GM18508 (cell line): ENCODE measurements around the gene ERP44.
"Not testable (repeated sequence)": the region's sequence is repeated elsewhere in the genome, so short reads cannot be mapped to it uniquely, and the experiment has no call there.

Experiments used
- ATAC-seq: cut with Tn5 transposase; IDR thresholded peaks from one replicate; pipeline ENCODE4 v1.9.1; 2021; ENCODE audit warnings: moderate number of reproducible peaks; ENCODE audit not compliant: insufficient read depth, unreplicated experiment

ERP44 gene

GRCh38 chr9:100098887-100099721 is at the start of gene ERP44, which contains the start of gene INVS:
Gene ERP44, minus strand, starts transcription at chr9:100099000. Its CDS starts 160 bp downstream, at chr9:100098840.
Gene INVS, plus strand, starts transcription at chr9:100099243. Its CDS starts 5,279 bp downstream, at chr9:100104522.
- ATAC-seq: peak; percentile 96

- not testable (repeated sequence) for ATAC-seq
Observed at GRCh38 chr9:100145976-100146375, 47.2 kb upstream of the ERP44 start.

- not testable (repeated sequence) for ATAC-seq
Observed at GRCh38 chr9:100145167-100145934, 46.6 kb upstream of the ERP44 start.

- ATAC-seq: not testable (repeated sequence)
Observed at GRCh38 chr9:100141862-100142261, 43.1 kb upstream of the ERP44 start.

GRCh38 chr9:100140303-100140702 is 41.5 kb upstream of the ERP44 start:
- not testable (repeated sequence) for ATAC-seq

GRCh38 chr9:100136799-100137198 is 38.0 kb upstream of the ERP44 start:
- ATAC-seq: not testable (repeated sequence)

GRCh38 chr9:100134731-100135130 is 35.9 kb upstream of the ERP44 start:
- no peak for ATAC-seq

- no peak for ATAC-seq
Observed at GRCh38 chr9:100131875-100132430, 33.2 kb upstream of the ERP44 start.

GRCh38 chr9:100131216-100131615 is 32.4 kb upstream of the ERP44 start:
- ATAC-seq: no peak

GRCh38 chr9:100129772-100130171 is 31.0 kb upstream of the ERP44 start:
- ATAC-seq: no peak

GRCh38 chr9:100126423-100126822 is 27.6 kb upstream of the ERP44 start:
- no peak for ATAC-seq

- ATAC-seq: no peak
Observed at GRCh38 chr9:100125910-100126309, 27.1 kb upstream of the ERP44 start.

- no peak for ATAC-seq
Observed at GRCh38 chr9:100125236-100125635, 26.4 kb upstream of the ERP44 start.

- ATAC-seq: no peak
Observed at GRCh38 chr9:100120286-100120685, 21.5 kb upstream of the ERP44 start.

GRCh38 chr9:100117316-100117715 is 18.5 kb upstream of the ERP44 start:
- ATAC-seq: no peak

GRCh38 chr9:100112677-100113336 is 14.0 kb upstream of the ERP44 start:
- ATAC-seq: no peak

GRCh38 chr9:100111235-100111634 is 12.4 kb upstream of the ERP44 start:
- ATAC-seq: no peak

- no peak for ATAC-seq
Observed at GRCh38 chr9:100108559-100108958, 9.8 kb upstream of the ERP44 start.

- no peak for ATAC-seq
Observed at GRCh38 chr9:100106616-100107015, 7.8 kb upstream of the ERP44 start.

GRCh38 chr9:100105861-100106260 is 7.1 kb upstream of the ERP44 start:
- no peak for ATAC-seq
